Stimulated activated CD4-positive, alpha-beta T cell treated with anti-CD3 and anti-CD28 coated beads, Interleukin-2, amount 100 ng/mL, for 48 hours (primary cell): Measurements from ENCODE around the gene LGALS4.
"Not testable (repeated sequence)": the region's sequence is repeated elsewhere in the genome, so short reads cannot be mapped to it uniquely, and the experiment has no call there.

Source experiments
- DNase-seq, 2 donors: peaks; one replicate each; pipeline ENCODE4 v3.0.0-alpha.2; 2020

LGALS4 gene

DNA sequence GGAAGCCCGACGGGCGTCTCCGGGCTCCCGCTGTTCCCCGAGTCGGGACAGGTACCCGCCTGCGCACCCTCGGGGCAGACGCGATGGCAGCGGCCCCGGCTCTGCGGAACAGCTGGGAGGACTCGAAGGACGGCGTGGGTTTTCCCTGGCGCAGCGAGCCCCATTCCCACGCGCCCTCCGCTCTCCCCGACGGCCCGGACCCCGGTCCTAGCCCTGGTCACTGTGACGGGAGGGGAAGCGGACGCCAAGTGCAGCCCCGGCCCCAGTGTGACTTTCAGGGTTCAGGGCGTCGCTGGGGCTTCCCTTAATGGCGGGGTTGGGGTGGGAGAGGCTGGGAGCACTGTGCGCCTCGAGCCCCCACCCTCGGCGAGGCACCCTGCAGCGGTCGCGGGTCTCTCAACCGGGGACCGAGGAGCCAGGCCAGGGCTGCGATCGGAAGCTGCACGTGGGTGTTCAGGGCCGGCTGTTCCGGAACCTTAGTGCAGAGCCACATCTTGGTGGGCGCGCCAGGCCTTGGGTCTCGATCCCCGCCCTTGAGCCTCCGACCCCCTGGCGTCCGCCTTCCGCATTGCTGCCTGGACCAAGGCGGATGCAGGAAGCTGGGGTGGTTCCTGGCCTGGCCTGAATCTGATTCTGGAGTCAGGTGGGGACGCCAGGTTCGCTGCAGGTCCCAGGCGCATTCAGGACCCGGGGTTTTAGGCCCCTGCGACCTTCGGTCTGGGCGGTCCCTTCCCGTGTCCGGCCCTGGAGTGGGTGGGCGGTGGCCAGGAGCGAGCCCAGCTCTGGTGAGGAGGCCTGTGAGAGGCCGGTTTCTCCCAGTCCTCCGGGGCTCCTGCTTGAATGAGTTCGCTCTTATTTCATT, 20.3 kb downstream of the LGALS4 start:
- peak; percentile 13 to 48 for DNase-seq

DNA sequence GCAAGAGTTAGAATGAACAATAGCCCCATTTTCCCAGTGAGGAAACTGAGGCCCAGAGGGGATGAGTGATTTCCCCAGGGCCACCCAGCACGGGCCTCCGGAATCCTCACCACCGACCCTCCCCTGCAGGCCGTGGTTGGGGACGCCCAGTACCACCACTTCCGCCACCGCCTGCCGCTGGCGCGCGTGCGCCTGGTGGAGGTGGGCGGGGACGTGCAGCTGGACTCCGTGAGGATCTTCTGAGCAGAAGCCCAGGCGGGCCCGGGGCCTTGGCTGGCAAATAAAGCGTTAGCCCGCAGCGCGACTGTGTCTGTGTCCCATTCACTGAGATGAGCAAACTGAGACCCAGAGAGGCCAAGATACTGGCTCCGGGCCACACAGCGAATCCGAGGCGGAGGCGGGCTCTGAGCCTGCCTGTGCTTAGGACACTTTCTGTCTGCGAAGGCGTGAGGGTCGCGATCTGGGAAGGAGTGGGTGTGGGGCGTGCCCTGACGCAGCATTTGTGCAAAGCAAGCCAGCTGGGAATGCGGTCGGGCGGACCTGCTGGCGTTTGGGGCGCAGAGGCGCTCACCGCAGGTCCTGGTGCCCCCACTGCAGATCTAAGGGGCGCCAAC, 21.2 kb downstream of the LGALS4 start:
- DNase-seq: not testable (repeated sequence)

DNA sequence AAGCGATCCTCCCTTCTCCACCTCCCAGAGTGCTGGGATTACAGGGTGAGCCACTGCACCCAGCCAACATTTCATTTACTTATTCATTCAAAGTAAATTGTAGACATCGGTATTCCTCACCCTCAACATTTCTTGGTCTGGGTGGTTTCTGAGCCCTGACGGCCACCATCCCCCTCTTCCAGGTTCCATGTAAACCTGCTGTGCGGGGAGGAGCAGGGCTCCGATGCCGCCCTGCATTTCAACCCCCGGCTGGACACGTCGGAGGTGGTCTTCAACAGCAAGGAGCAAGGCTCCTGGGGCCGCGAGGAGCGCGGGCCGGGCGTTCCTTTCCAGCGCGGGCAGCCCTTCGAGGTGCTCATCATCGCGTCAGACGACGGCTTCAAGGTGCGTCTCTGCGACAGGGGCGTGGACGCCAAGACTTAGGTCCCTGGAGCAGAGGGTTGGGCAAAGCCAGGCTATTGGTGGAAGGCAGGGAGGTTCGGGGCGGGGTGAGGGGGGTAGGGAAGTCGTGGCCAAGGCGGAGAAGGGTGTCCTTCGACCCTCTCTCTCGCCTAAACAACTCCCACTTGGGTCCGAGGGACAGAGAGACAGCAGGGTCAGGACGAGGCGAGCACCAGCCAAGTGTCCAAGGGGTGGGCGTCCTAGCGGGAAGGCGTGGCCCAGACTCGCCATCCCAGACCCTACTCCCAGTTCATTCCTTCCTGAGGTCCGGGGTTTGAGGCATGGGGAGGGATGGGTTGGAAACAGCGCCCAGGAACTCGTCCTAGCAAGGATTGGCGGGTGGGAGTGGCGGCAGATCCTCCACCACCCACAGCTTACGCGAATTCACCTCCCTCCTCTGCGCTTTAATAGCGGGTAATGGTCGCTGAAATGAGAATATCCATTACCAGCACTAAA, 22.0 kb downstream of the LGALS4 start:
- not testable (repeated sequence) for DNase-seq

DNA sequence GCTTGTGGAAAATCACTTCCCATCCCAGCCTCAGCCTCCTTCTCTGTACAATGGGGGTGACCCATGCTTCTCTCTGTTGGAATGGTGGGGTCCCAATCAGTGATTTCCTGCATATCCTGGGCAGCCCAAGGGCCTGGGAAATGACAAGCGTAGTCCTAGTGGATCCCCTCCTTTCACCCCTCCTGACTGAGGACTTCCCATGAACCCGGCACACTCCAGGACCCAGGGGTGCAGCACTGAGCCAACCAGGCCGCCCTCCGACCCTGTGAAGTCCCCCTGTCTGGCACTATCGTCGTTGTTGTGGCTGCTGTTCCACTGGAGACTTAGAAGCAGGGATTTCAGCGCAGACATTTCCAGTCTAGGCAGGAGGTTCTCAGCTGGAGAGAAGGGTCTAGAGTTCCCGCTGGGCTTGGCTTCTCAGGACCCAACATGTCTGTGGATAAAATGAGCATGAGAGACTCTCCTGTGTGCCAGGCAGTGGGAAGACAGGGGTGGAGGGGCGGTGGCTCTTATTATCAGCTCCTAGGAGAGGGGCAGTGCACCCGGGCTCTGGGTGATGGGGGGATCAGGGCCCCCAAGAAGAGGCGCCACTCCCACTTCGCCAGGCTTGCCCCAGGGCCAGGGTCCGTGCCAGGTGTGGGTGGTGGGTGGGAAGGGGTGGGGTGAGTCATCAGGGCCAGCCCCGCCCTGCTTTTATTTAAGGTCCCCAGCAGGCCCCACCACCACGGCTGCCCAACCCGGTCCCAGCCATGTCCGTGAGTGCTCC, 24.1 kb downstream of the LGALS4 start, which contains the start of gene LGALS7B:
LGALS7B (plus strand) TSS at position 723 of the 766 bp plus-strand sequence; CDS start at position 750, 27 bp downstream.
- no peak for DNase-seq

DNA sequence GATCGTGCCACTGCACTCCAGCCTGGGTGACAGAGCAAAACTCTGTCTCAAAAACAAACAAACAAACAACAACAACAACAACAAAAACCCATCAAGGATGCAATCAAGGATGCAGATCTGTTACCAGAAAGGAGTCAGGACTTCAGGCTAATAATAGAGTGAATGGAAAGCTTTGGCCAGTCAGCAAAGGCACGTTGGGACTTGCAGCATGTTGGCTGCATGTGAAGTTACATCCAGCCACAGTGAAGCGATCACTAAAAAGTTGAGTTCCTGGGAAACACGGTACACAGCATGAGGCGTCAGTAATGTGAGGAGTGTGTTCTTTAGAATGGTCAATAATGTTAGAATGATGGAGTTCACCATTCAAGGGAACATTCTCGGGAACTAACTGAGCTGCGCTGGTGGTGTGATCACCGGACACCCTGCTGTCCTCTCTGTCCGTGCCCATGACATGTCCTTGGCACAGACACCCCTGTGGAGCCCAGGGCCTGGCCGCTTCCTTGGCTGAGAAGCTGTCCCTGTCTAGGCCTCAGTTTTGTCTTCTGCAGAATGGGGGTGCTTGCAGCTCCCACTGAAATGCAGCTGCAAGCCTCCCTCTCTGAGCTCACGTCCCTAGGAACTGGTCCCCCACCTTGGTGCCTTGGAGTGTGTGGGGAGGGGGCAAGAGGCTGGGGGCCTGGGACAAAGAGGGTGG, 26.0 kb downstream of the LGALS4 start:
- no peak for DNase-seq

DNA sequence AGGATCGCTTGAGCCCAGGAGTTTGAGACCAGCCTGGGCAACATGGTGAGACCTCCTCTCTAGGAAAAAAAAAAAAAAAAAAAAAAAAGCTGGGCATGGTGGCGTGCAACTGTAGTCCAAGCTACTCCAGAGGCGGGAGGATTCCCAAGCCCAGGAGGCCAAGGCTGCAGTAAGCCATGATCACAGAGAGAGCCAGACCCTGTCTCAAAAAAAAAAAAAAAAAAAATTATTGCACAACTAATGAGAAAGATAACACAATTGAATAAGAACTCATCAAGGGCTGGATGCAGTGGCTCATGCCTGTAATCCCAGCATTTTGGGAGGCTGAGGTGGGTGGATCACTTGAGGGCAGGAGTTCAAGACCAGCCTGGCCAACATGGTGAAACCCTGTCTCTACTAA, 26.7 kb downstream of the LGALS4 start:
- not testable (repeated sequence) for DNase-seq

DNA sequence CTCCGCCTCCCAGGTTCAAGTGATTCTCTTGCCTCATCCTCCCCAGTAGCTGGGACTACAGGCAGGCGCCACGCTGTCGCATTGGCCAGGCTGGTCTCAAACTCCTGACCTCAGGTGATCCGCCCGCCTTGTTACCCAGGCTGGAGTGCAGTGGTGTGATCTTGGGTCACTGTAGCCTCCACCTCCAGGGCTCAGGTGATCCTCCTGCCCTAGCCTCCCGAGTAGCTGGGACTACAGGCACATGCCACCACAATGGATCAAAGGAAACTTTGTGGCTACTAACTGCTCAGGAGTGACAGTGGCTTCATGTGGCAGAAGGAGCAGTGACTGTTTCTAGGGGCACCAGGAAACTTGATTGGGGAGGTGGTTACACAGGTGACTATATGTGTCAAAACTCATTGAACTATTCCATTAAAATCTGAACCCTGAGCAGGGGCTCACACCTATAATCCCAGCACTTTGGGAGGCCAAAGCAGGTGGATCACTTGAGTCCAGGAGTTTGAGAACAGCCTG, 27.5 kb downstream of the LGALS4 start:
- DNase-seq: no peak

DNA sequence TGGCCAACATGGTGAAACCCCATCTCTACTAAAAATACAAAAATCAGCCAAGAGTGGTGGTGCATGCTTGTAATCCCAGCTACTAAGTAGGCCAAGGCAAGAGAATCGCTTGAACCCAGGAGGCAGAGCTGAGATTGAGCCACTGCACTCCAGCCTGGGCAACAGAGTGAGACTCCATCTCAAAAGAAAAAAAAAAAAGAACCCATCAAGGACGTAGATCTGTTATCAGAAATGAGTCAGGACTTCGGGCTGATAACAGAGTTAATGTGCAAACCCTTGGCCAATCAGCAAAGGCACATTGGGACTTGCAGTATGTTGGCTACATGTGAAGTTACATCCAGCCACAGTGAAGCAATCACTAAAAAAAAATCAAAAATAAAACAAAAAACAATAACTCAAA, 28.5 kb downstream of the LGALS4 start:
- DNase-seq: no peak

DNA sequence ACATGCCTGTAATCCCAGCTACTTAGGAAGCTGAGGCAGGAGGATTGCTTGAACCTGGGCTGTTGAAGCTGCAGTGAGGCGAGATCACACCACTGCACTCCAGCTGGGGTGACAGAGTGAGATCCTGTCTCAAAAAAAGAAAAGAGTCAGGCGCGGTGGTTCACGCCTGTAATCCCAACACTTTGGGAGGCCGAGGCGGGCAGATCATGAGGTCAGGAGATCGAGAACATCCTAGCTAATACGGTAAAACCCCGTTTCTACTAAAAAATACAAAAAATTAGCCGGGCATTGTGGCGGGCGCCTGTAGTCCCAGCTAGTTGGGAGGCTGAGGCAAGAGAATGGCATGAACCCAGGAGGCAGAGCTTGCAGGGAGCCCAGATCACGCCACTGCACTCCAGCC, 30.5 kb downstream of the LGALS4 start:
- not testable (repeated sequence) for DNase-seq

DNA sequence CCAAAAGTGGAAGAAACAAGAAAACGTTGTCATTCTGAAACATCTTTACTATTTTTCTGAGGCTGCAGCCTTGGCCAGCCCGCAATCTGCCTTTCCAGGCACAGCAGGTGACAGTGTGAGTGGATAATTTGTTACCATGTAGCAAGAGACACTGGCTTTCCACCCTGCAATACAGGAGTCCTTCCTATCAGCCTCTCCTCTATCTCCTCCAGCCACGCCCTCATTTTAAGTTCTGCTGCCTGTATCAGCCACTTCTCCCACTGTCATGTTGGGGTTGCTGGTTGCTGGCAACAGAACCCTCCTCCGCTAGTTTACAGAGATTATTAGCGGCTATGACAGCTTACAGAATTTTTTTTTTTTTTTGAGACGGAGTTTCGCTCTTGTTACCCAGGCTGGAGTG, 31.7 kb downstream of the LGALS4 start:
- DNase-seq: no peak

DNA sequence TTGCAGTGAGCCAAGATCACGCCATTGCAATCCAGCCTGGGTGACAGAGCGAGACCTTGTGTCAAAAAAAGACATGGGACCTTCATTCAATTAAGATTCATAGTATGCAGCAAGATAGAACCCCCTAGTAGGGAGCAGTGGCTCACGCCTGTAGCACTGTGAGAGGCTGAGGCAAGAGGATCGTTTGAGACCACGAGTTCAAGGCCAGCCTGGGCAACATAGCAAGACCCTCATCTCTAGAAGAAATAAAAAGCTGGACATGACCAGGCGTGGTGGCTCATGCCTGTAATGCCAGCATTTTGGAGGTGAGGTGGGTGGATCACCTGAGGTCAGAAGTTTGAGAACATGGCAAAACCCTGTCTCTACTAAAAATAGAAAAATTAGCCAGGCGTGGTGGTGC, 32.3 kb downstream of the LGALS4 start:
- no peak for DNase-seq

DNA sequence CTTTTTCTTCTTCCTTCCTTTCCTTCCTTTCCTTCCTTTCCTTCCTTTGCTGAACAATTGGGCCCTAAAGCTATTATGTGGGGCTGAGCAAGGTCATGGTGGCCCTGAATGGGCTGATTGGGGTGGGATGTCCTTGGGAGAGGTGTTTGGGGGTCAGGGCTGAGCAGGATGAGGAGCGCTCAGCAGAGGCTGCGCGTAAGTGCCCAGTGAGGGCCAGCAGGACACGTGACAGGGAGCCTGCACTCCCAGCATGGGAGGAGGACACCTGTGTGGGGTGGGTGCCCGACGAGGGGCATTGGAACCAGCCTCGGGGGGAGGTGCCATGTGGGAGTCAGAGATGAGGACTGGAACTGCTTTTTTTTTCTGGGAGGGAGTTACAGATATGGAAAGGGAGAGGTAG, 34.0 kb downstream of the LGALS4 start:
- DNase-seq: no peak

DNA sequence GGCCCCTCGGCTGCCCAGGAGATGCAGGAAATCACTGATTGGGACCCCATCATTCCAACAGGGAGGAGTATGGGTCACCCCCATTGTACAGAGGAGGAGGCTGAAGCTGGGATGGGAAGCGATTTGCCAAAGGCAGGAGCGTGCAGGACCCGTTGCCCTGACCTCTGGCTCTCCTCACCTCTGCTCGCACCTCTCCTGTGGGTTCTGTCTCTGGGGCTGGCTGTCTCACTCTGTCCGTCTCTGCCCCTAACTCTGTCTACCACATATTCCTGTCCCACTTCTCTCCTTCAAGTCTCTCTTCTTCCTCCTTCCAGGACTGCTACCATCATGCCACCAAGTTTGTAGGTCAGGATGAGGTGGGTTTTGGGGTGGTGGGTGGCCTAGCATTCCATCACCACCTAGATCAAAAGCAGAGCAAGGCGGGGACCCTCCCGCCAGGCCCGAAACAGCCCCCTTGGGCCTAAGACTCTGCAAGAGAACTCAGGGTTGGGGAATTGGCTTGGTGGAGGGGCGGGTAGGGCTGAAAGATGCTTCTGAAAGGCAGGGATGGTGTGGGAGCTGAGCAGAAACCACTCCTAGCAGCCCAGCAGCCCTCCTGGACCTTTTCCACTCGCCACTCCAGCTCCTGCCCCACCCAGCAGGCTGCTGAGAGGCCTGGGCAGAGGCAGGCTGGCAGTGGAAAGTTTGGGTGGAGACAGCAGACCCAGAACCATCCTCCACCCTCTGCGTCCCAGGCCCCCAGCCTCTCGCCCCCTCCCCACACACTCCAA, 38.4 kb downstream of the LGALS4 start:
- no peak for DNase-seq

DNA sequence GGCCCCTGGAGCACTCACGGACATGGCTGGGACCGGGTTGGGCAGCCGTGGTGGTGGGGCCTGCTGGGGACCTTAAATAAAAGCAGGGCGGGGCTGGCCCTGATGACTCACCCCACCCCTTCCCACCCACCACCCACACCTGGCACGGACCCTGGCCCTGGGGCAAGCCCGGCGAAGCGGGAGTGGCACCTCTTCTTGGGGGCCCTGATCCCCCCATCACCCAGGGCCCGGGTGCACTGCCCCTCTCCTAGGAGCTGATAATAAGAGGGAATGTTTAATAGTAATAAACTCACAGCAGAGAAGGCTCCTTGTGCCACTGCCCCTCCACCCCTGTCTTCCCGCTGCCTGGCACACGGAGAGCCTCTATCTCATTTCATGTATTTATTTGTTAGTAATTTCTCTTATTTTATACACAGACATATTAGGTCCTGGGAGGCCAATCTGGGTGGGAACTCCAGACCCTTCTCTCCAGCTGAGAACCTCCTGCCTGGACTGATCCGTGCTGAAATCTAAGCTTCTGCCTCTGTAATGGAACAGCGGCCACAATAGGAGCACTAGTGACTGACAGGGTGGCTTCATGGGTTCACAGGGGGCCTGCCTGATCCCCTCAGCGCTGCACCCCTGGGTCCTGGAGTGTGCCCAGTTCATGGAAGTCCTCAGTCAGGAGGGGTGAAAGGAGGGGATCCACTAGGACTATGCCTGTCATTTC, 39.1 kb downstream of the LGALS4 start, which contains the start of gene LGALS7:
LGALS7 (minus strand) TSS at position 49 of the 709 bp plus-strand sequence; CDS start at position 24, 25 bp downstream.
- DNase-seq: no peak

DNA sequence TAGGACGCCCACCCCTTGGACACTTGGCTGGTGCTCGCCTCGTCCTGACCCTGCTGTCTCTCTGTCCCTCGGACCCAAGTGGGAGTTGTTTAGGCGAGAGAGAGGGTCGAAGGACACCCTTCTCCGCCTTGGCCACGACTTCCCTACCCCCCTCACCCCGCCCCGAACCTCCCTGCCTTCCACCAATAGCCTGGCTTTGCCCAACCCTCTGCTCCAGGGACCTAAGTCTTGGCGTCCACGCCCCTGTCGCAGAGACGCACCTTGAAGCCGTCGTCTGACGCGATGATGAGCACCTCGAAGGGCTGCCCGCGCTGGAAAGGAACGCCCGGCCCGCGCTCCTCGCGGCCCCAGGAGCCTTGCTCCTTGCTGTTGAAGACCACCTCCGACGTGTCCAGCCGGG, 41.2 kb downstream of the LGALS4 start:
- DNase-seq: not testable (repeated sequence)

DNA sequence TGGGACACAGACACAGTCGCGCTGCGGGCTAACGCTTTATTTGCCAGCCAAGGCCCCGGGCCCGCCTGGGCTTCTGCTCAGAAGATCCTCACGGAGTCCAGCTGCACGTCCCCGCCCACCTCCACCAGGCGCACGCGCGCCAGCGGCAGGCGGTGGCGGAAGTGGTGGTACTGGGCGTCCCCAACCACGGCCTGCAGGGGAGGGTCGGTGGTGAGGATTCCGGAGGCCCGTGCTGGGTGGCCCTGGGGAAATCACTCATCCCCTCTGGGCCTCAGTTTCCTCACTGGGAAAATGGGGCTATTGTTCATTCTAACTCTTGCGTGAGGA, 41.8 kb downstream of the LGALS4 start:
- DNase-seq: not testable (repeated sequence)

DNA sequence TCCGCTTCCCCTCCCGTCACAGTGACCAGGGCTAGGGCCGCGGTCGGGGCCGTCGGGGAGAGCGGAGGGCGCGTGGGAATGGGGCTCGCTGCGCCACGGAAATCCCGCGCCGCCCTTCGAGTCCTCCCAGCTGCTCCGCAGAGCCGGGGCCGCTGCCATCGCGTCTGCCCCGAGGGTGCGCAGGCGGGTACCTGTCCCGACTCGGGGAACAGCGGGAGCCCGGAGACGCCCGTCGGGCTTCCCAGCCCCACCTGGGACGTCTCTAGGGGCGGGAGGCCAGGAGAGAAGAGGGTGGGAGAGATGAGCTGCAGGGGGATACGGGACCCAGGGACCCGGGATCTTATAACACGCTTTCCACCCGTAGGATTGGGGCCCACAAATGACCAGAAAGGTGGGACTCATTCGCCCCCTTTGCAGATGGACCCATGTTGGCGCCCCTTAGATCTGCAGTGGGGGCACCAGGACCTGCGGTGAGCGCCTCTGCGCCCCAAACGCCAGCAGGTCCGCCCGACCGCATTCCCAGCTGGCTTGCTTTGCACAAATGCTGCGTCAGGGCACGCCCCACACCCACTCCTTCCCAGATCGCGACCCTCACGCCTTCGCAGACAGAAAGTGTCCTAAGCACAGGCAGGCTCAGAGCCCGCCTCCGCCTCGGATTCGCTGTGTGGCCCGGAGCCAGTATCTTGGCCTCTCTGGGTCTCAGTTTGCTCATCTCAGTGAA, 42.4 kb downstream of the LGALS4 start:
- DNase-seq: not testable (repeated sequence)

DNA sequence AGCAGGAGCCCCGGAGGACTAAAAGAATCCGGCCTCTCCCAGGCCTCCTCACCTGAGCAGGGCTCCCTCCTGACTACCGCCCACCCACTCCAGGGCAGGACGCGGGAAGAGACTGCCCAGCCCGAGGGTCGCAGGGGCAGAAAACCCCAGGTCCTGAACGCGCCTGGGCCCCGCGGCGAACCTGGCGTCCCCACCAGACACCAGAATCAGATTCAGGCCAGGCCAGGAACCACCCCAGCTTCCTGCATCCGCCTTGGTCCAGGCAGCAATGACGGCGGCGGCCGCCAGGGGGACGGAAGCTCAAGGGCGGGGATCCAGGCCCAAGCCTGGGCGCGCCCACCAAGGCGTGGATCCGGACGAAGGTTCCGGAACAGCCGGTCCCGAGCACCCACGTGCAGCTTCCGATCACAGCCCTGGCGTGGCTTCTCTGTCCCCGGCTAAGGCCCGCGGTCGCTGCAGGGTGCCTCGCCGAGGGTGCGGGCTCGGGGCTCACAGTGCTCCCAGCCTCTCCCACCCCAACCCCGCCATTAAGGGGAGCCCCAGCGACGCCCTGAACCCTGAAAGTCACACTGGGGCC, 43.0 kb downstream of the LGALS4 start:
- peak; percentile 84 to 91 for DNase-seq
